CD14-positive monocyte (primary cell): ENCODE data around the gene VWC2L. TPM values are rescaled to one million over a fixed set of nuclear protein-coding genes. Genes with fewer than 3 reads are reported as not detected.

Experiments used
- DNase-seq, 3 donors: peaks; one replicate each; pipeline ENCODE4 v3.0.0-alpha.2; 2011 to 2022
- H2AFZ ChIP-seq: 2 replicates; pipeline ENCODE4 v1.6.0; 2012; ENCODE audit warnings: mild to moderate bottlenecking, low read depth, low read length, inconsistent platforms; ENCODE audit not compliant: insufficient read depth, poor library complexity, severe bottlenecking
- H3K27ac ChIP-seq, 2 donors: 1 replicate in 1 of 2; 2 replicates in 1 of 2; pipeline ENCODE4 v1.5.1; 2012 to 2013; ENCODE audit warnings: low read length in 2 of 2, control low read depth in 1 of 2, inconsistent platforms in 1 of 2, low read depth in 1 of 2, mild to moderate bottlenecking in 1 of 2
- H3K27me3 ChIP-seq, 2 donors: one replicate each; pipeline versions ENCODE4 v1.6.0 to v1.6.1; 2011 to 2013; ENCODE audit warnings: low read length in 2 of 2; ENCODE audit not compliant: control insufficient read depth in 2 of 2, insufficient read depth in 2 of 2
- H3K36me3 ChIP-seq, 2 donors: replicated peaks in 1 of 2; 1 replicate in 1 of 2; 2 replicates in 1 of 2; pipeline versions ENCODE4 v1.5.1 to v1.6.1; 2012 to 2013; ENCODE audit warnings: low read length in 2 of 2, control low read depth in 1 of 2, inconsistent platforms in 1 of 2, mild to moderate bottlenecking in 1 of 2; ENCODE audit not compliant: insufficient read depth in 2 of 2, control insufficient read depth in 1 of 2
- H3K4me1 ChIP-seq, 2 donors: 1 replicate in 1 of 2; 2 replicates in 1 of 2; pipeline versions ENCODE4 v1.5.1 to v1.6.1; 2012 to 2013; ENCODE audit warnings: low read length in 2 of 2, control low read depth in 1 of 2, inconsistent platforms in 1 of 2, mild to moderate bottlenecking in 1 of 2, moderate library complexity in 1 of 2; ENCODE audit not compliant: insufficient read depth in 2 of 2, control insufficient read depth in 1 of 2
- H3K4me2 ChIP-seq: replicated peaks from 2 replicates; pipeline ENCODE3; 2012; ENCODE audit warnings: low read length, moderate library complexity, mild to moderate bottlenecking; ENCODE audit not compliant: poor library complexity, severe bottlenecking; ENCODE audit errors: extremely low read depth
- H3K4me3 ChIP-seq, 3 experiments: fragments of 200-600 bp in 1 of 3; sonication (generic) in 1 of 3; replicated peaks in 1 of 3; 1 replicate in 2 of 3; 2 replicates in 1 of 3; pipeline ENCODE4 v1.5.1; 2011 to 2013; ENCODE audit warnings: low read length in 3 of 3, mild to moderate bottlenecking in 3 of 3, control low read depth in 2 of 3, low read depth in 2 of 3, inconsistent platforms in 1 of 3, moderate library complexity in 1 of 3
- H3K79me2 ChIP-seq: 2 replicates; pipeline ENCODE4 v1.6.0; 2012; ENCODE audit warnings: mild to moderate bottlenecking, control low read depth, inconsistent platforms, low read length, moderate library complexity; ENCODE audit not compliant: insufficient read depth
- H3K9ac ChIP-seq: 2 replicates; pipeline ENCODE4 v1.6.0; 2017; ENCODE audit warnings: low read length, mild to moderate bottlenecking; ENCODE audit not compliant: insufficient read depth, poor library complexity, severe bottlenecking
- H3K9me3 ChIP-seq, 2 donors: replicated peaks in 1 of 2; 1 replicate in 1 of 2; 2 replicates in 1 of 2; pipeline versions ENCODE4 v1.5.1 to v1.6.1; 2012 to 2013; ENCODE audit warnings: low read length in 2 of 2, control low read depth in 1 of 2; ENCODE audit not compliant: control insufficient read depth in 1 of 2, insufficient read depth in 1 of 2
- H4K20me1 ChIP-seq: 2 replicates; pipeline ENCODE4 v1.6.0; 2012; ENCODE audit warnings: mild to moderate bottlenecking, low read length, control low read depth, moderate library complexity; ENCODE audit not compliant: insufficient read depth
- H3K27ac Mint-ChIP-seq, 7 donors: one replicate each; pipeline ENCODE4 v1.8.0; 2020; ENCODE audit warnings: mild to moderate bottlenecking in 7 of 7, mixed read lengths in 7 of 7, moderate library complexity in 6 of 7, inconsistent platforms in 2 of 7
- H3K27me3 Mint-ChIP-seq, 3 donors: one replicate each; pipeline ENCODE4 v1.8.0; 2021 to 2022; ENCODE audit warnings: low read depth in 3 of 3, mild to moderate bottlenecking in 3 of 3, mixed read lengths in 3 of 3, moderate library complexity in 3 of 3, inconsistent platforms in 1 of 3
- H3K36me3 Mint-ChIP-seq, 2 donors: one replicate each; pipeline ENCODE4 v1.8.0; 2020; ENCODE audit warnings: mixed read lengths in 2 of 2, inconsistent platforms in 1 of 2, mild to moderate bottlenecking in 1 of 2
- H3K4me1 Mint-ChIP-seq: one replicate; pipeline ENCODE4 v1.8.0; 2020; ENCODE audit warnings: mild to moderate bottlenecking, mixed read lengths
- H3K4me3 Mint-ChIP-seq, 2 donors: one replicate each; pipeline ENCODE4 v1.8.0; 2020; ENCODE audit warnings: mild to moderate bottlenecking in 2 of 2, mixed read lengths in 2 of 2, moderate library complexity in 1 of 2
- H3K9me3 Mint-ChIP-seq, 7 donors: one replicate each; pipeline ENCODE4 v1.8.0; 2020 to 2022; ENCODE audit warnings: mixed read lengths in 7 of 7, mild to moderate bottlenecking in 6 of 7, moderate library complexity in 6 of 7, inconsistent platforms in 2 of 7
- WGBS: methylation state at CpG from one replicate; pipeline ENCODE4 v1.1.5; 2013; ENCODE audit warnings: missing lambda C conversion rate; ENCODE audit not compliant: insufficient coverage; 5-methylcytosine and 5-hydroxymethylcytosine counted together
- intact Hi-C, 2 donors: fragments of 100-400 bp; cut with micrococcal nuclease; formaldehyde crosslinking; loops; one replicate each; pipeline versions ENCODE4 v1.15.0 to v1.15.1; 2023
- polyA plus RNA-seq, 3 donors: library from polyadenylated mRNA; depleted of rRNA in 1 of 3; unstranded in 2 of 3; stranded (reverse) in 1 of 3; fragments of 300-500 nt in 2 of 3; fragments of >200 nt in 1 of 3; fragmentation: Illumina TruSeq in 2 of 3; gene quantifications; 1 replicate in 2 of 3; 2 replicates in 1 of 3; pipeline ENCODE4 v1.2.3, GENCODE V29; 2012 to 2021
- TF ChIP-seq, protein P1 (sequence below): fragments of 200-600 bp; IDR thresholded peaks from one replicate; pipeline ENCODE4 v1.8.0; 2022; ENCODE audit warnings: antibody characterized with exemption, mild to moderate bottlenecking

The VWC2L gene
- polyA plus RNA-seq, 3 donors = not detected

DNA sequence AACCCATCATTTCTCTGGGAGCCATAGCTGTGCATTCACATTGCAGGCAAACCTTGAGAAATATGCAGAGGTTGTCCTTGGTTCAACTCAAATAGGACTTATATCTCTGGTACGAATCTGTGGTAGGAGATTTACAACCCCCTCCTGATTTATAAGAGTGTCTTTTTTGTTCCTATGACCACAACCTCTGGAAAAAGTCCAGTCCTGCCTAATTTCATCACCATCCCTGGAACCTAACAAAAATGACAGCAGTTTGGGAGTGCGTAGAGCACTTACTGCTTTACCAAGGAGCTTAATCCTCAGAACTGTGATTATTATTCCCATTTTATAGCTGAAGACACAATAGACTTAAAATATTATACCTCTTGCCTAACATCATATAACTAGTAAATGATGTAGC lies 66.5 kb downstream of the VWC2L start:
- Histone ChIP-seq H3K79me2 (no peaks in the 10 kb centered on the region), H2AFZ (no peak overlapping the region), H4K20me1 (no peaks in the 10 kb centered on the region), H3K27ac (no peak overlapping the region), H3K36me3 (no peaks in the 10 kb centered on the region), H3K9ac (no peak overlapping the region), H3K4me2 (no peak overlapping the region), H3K27me3 (no peaks in the 10 kb centered on the region), H3K4me3 (no peak overlapping the region), H3K9me3 (no peaks in the 10 kb centered on the region), H3K4me1 (no peaks in the 10 kb centered on the region)
- H3K4me1 Mint-ChIP-seq = no peaks in the 10 kb centered on the region
- WGBS = no CpG with 5 or more reads among the region's 2 CpGs
- H3K4me3 Mint-ChIP-seq = no peak overlapping the region
- H3K27me3 Mint-ChIP-seq = no peaks in the 10 kb centered on the region
- no peaks in the 10 kb centered on the region for H3K36me3 Mint-ChIP-seq
- H3K9me3 Mint-ChIP-seq = peaks cover 0 to 6% (median 2%) of the 10 kb centered on the region in 7 donors
- no peak for DNase-seq
- H3K27ac Mint-ChIP-seq = no peak overlapping the region
- TF ChIP-seq, protein P1, sequence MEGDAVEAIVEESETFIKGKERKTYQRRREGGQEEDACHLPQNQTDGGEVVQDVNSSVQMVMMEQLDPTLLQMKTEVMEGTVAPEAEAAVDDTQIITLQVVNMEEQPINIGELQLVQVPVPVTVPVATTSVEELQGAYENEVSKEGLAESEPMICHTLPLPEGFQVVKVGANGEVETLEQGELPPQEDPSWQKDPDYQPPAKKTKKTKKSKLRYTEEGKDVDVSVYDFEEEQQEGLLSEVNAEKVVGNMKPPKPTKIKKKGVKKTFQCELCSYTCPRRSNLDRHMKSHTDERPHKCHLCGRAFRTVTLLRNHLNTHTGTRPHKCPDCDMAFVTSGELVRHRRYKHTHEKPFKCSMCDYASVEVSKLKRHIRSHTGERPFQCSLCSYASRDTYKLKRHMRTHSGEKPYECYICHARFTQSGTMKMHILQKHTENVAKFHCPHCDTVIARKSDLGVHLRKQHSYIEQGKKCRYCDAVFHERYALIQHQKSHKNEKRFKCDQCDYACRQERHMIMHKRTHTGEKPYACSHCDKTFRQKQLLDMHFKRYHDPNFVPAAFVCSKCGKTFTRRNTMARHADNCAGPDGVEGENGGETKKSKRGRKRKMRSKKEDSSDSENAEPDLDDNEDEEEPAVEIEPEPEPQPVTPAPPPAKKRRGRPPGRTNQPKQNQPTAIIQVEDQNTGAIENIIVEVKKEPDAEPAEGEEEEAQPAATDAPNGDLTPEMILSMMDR = no peak
- intact Hi-C loops = no loop called here

DNA sequence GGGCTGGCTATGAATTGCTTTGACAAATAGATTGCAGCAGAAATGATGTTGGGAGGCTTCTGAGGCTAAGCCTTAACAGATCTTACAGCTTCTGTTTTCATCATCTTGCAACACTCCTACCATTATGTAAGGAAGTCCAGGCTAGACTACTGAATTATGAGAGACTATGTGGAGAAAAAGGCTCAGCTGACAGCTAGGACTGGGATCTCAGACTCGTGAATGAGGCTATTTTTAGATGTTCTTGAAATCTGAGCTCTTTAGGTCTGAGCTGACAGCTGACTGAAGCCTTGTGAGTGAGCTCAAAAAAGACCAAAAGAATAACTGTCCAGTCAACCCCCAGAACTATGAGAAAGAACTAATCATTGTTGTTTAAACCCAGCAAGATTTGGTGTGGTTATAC lies 70.3 kb downstream of the VWC2L start:
- no peak overlapping the region for H3K9ac ChIP-seq
- intact Hi-C loops = no loop called here
- no peak overlapping the region for H3K4me3 ChIP-seq
- Mint-ChIP-seq H3K4me3 (no peak overlapping the region), H3K27ac (no peak overlapping the region), H3K27me3 (peaks cover 0 to 1% (median 0%) of the 10 kb centered on the region in 3 donors), H3K36me3 (no peaks in the 10 kb centered on the region), H3K4me1 (no peaks in the 10 kb centered on the region), H3K9me3 (peaks cover 0 to 5% (median 2%) of the 10 kb centered on the region in 7 donors)
- H3K27ac ChIP-seq = no peak overlapping the region
- H3K27me3 ChIP-seq = no peaks in the 10 kb centered on the region
- WGBS = 20% methylated on average over 1 of the region's 1 CpG
- TF ChIP-seq, protein P1 = no peak
- H3K79me2 ChIP-seq = no peaks in the 10 kb centered on the region
- H3K36me3 ChIP-seq = no peaks in the 10 kb centered on the region
- H3K9me3 ChIP-seq = no peaks in the 10 kb centered on the region
- no peak for DNase-seq
- H3K4me2 ChIP-seq = no peak overlapping the region
- H4K20me1 ChIP-seq = no peaks in the 10 kb centered on the region
- no peak overlapping the region for H2AFZ ChIP-seq
- H3K4me1 ChIP-seq = no peaks in the 10 kb centered on the region
